SK-N-SH treated with all-trans-retinoic acid at 6 μM for 48 hours (cell line): Measurements from ENCODE around the gene UBTD1.

Experiments
- ATAC-seq: fragments of 200-7000 bp; cut with Tn5 transposase; 3 replicates; pipeline ENCODE4 v1.9.1; 2020; ENCODE audit warnings: mild to moderate bottlenecking, moderate library complexity
- ARNTL ChIP-seq: fragments of 450-650 bp; formaldehyde crosslinking; IDR thresholded peaks from 2 replicates; pipeline ENCODE4 v1.5.0; 2020; ENCODE audit warnings: low read depth, mild to moderate bottlenecking, moderate library complexity, borderline replicate concordance
- BACH2 ChIP-seq: fragments of 250-450 bp; sonication (Bioruptor Pico); IDR thresholded peaks from 2 replicates; pipeline ENCODE4 v1.9.0; 2021; ENCODE audit warnings: mild to moderate bottlenecking, borderline replicate concordance
- CREB5 ChIP-seq: fragments of 250-450 bp; sonication (Bioruptor Pico); IDR thresholded peaks from 2 replicates; pipeline ENCODE4 v1.5.1; 2020; ENCODE audit warnings: low read depth, mild to moderate bottlenecking, moderate library complexity
- CSDC2 ChIP-seq: fragments of 250-450 bp; sonication (Bioruptor Pico); IDR thresholded peaks from 2 replicates; pipeline ENCODE4 v1.5.0; 2020; ENCODE audit warnings: mild to moderate bottlenecking, moderate library complexity
- CSRNP3 ChIP-seq: fragments of 250-450 bp; sonication (Bioruptor Pico); IDR thresholded peaks from 2 replicates; pipeline ENCODE4 v1.5.1; 2021; ENCODE audit warnings: mild to moderate bottlenecking, moderate library complexity
- ESRRG ChIP-seq: fragments of 250-450 bp; sonication (Bioruptor Pico); IDR thresholded peaks from 2 replicates; pipeline ENCODE4 v1.6.1; 2021; ENCODE audit warnings: mild to moderate bottlenecking
- GLIS3 ChIP-seq: fragments of 250-450 bp; sonication (Bioruptor Pico); IDR thresholded peaks from 2 replicates; pipeline ENCODE4 v1.5.0; 2020; ENCODE audit warnings: mild to moderate bottlenecking, moderate library complexity
- ISL1 ChIP-seq: fragments of 250-450 bp; sonication (Bioruptor Pico); IDR thresholded peaks from 2 replicates; pipeline ENCODE4 v2.1.2; 2022; ENCODE audit warnings: mild to moderate bottlenecking, moderate library complexity
- OSR1 ChIP-seq: fragments of 250-450 bp; sonication (Bioruptor Pico); IDR thresholded peaks from 2 replicates; pipeline ENCODE4 v1.8.0; 2022; ENCODE audit warnings: moderate library complexity, mild to moderate bottlenecking, inconsistent platforms
- POU6F1 ChIP-seq: fragments of 250-450 bp; sonication (Bioruptor Pico); IDR thresholded peaks from 2 replicates; pipeline ENCODE4 v1.8.0; 2021; ENCODE audit warnings: low read depth, mild to moderate bottlenecking, moderate library complexity, borderline replicate concordance
- RARB ChIP-seq: fragments of 250-450 bp; sonication (Bioruptor Pico); IDR thresholded peaks from 2 replicates; pipeline ENCODE4 v1.8.0; 2021; ENCODE audit warnings: mild to moderate bottlenecking, moderate library complexity
- SNAI2 ChIP-seq: fragments of 250-450 bp; sonication (Bioruptor Pico); IDR thresholded peaks from 2 replicates; pipeline ENCODE4 v1.5.0; 2020; ENCODE audit warnings: mild to moderate bottlenecking, moderate library complexity
- TCF4 ChIP-seq: fragments of 250-450 bp; sonication (Bioruptor Pico); IDR thresholded peaks from 2 replicates; pipeline ENCODE4 v1.8.0; 2021; ENCODE audit warnings: mild to moderate bottlenecking, moderate library complexity, borderline replicate concordance
- TSHZ2 ChIP-seq: fragments of 250-450 bp; sonication (Bioruptor Pico); IDR thresholded peaks from 2 replicates; pipeline ENCODE4 v1.5.0; 2020; ENCODE audit warnings: mild to moderate bottlenecking, moderate library complexity
- ZC3H10 ChIP-seq: fragments of 250-450 bp; sonication (Bioruptor Pico); IDR thresholded peaks from 2 replicates; pipeline ENCODE4 v1.5.1; 2021; ENCODE audit warnings: mild to moderate bottlenecking, moderate library complexity
- ZFP3 ChIP-seq: fragments of 250-450 bp; sonication (Bioruptor Pico); IDR thresholded peaks from 2 replicates; pipeline ENCODE4 v1.5.0; 2020; ENCODE audit warnings: mild to moderate bottlenecking, moderate library complexity
- ZFP30 ChIP-seq: fragments of 450-650 bp; formaldehyde crosslinking; IDR thresholded peaks from 2 replicates; pipeline ENCODE4 v1.5.0; 2022; ENCODE audit warnings: mild to moderate bottlenecking, moderate library complexity
- ZNF565 ChIP-seq: fragments of 450-650 bp; formaldehyde crosslinking; conservative IDR thresholded peaks from 2 replicates; pipeline ENCODE4 v1.5.0; 2020; ENCODE audit warnings: low read depth, mild to moderate bottlenecking, moderate library complexity
- ZNF70 ChIP-seq: fragments of 450-650 bp; formaldehyde crosslinking; IDR thresholded peaks from 2 replicates; pipeline ENCODE4 v1.5.0; 2020; ENCODE audit warnings: mild to moderate bottlenecking, moderate library complexity
- TF ChIP-seq, protein P1 (sequence below): fragments of 250-450 bp; sonication (Bioruptor Pico); IDR thresholded peaks from 2 replicates; pipeline ENCODE4 v1.8.0; 2020; ENCODE audit warnings: mild to moderate bottlenecking, moderate library complexity, borderline replicate concordance

The UBTD1 gene

GRCh38 chr10:97577701-97578100, 79.0 kb downstream of the UBTD1 start:
- TF ChIP-seq ZNF565 (CRISPR knock-in tag) = no peak
- no peak for TF ChIP-seq ZFP3 (CRISPR knock-in tag)
- TF ChIP-seq CREB5 (CRISPR knock-in tag) = no peak
- TF ChIP-seq, all 23 proteins: peak for 0
- ATAC-seq = no peak

GRCh38 chr10:97578171-97578844, 79.6 kb downstream of the UBTD1 start:
- no peak for ATAC-seq
- TF ChIP-seq BACH2 = no peak
- TF ChIP-seq, protein P1, sequence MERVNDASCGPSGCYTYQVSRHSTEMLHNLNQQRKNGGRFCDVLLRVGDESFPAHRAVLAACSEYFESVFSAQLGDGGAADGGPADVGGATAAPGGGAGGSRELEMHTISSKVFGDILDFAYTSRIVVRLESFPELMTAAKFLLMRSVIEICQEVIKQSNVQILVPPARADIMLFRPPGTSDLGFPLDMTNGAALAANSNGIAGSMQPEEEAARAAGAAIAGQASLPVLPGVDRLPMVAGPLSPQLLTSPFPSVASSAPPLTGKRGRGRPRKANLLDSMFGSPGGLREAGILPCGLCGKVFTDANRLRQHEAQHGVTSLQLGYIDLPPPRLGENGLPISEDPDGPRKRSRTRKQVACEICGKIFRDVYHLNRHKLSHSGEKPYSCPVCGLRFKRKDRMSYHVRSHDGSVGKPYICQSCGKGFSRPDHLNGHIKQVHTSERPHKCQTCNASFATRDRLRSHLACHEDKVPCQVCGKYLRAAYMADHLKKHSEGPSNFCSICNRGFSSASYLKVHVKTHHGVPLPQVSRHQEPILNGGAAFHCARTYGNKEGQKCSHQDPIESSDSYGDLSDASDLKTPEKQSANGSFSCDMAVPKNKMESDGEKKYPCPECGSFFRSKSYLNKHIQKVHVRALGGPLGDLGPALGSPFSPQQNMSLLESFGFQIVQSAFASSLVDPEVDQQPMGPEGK (CRISPR knock-in tag) = no peak
- no peak for TF ChIP-seq RARB
- no peak for TF ChIP-seq CSDC2 (CRISPR knock-in tag)
- no peak for TF ChIP-seq ZFP30 (CRISPR knock-in tag)

- TF ChIP-seq TCF4 (CRISPR knock-in tag) (no peak), ESRRG (CRISPR knock-in tag) (no peak), CSRNP3 (CRISPR knock-in tag) (no peak), ISL1 (CRISPR knock-in tag) (no peak), ZNF565 (CRISPR knock-in tag) (no peak), ZC3H10 (no peak), ZNF70 (CRISPR knock-in tag) (no peak), TSHZ2 (CRISPR knock-in tag) (no peak), ZFP3 (CRISPR knock-in tag) (no peak), ARNTL (CRISPR knock-in tag) (no peak), GLIS3 (CRISPR knock-in tag) (no peak), CSDC2 (CRISPR knock-in tag) (no peak), OSR1 (no peak), POU6F1 (CRISPR knock-in tag) (no peak), SNAI2 (CRISPR knock-in tag) (no peak), RARB (no peak), CREB5 (CRISPR knock-in tag) (no peak), ZFP30 (CRISPR knock-in tag) (no peak)
- TF ChIP-seq, protein P1 (CRISPR knock-in tag) = no peak
- TF ChIP-seq, all 23 proteins: peak for 0
- ATAC-seq = no peak
Measured at GRCh38 chr10:97580421-97581367, 82.0 kb downstream of the UBTD1 start.
